ENCODE results near the gene GABARAP.
"Not testable (repeated sequence)": the region's sequence is repeated elsewhere in the genome, so short reads cannot be mapped to it uniquely, and the experiment has no call there.

The GABARAP gene

DNA sequence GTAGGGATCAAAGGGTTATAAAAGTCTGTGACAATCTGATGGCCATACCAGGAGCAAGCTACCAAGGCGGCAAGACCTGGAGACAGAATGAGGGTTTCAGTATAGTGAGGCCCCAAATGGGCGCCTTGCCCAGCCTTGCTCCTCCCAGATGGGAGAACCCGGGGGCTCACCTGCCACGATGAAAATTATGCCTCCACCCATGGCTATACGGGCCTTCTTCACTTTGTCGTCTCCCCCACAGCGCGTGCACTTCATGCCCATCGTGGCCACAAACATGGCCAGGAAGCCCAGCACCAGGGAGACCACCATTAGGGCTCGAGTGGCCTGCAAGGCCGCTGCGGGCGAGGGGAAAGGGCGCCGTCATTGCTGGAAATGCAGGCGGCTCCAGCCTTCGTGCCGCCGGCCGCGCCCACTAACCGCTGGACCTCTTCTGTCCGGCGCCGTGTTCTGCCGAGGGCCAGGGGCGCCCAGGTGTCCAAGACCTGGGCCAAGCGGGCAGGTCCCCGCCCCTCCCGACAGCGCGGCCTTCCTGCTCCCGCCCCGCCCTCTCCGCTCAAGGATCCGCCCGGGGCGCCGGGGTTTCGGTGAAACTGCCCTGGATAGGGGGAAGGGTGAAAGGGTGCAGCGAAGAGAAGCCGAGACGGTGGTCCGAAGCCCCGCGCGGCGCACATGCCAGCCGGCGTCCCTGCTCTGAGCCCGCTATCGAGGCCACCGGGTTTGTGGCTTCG lies 18.6 kb upstream of the GABARAP start:
- DNase-seq: peak; percentile 4 to 57 (median 35)

DNA sequence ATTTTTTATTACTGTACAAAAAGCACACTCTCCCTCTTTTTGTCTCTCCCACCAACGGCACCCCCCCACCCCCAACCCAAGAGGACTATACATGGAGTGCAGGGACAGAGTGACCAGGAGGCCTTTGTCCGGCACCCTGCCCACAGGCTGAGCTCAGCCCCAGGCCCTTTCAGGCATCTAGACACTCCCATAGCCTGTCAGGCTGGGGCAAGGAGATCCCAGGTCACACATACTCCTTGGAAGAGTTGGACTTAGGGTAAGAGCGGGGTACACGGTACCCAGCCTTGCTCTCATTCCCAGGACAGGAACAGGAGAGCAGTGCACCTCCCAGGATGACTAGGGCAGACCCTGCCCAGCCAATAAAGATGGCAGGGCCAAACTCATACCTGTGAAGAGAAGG lies 17.9 kb upstream of the GABARAP start:
- DNase-seq: no peak

- DNase-seq: no peak
Measured at GRCh38 chr17:7259555-7259889, 17.3 kb upstream of the GABARAP start.

DNA sequence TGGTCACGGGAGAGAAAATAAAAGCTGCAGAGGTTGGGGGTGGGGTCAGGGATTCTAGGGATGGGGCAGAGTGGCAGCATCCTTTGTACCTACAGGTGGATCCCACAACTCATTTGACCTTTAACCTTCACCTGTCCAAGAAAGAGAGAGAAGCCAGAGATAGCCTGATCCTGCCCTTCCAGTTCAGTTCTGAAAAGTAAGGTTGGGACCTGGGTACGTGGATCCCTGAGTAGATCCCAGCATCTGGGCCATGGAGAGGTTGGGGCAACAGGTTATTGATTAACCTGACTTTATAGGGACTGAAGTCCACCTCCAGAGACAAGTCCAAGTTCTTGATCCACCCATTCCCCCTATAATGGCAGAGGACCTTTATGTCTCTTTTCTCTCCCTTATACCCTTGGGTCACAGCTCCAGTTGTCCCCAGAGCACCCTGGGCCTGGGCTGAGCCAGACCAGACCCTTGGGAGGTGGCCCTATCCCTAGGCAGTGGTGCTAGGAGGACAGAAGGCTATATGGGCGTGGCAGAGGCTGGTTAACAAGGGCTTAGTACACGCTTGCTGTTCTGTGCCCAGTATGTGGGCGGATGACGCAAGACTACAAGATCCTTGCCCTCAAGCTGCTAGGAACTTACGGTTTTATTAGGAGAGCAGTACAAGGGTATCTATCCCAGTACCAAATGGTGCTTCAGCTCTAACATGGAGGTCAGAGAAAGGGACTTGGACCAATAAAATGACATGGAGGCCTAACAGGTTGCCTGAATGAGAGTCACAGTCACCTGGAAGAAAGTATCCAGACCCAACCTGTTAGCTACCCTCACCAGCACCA lies 16.7 kb upstream of the GABARAP start:
- peak in 1 of 3 experiments; percentile 0 for DNase-seq

DNA sequence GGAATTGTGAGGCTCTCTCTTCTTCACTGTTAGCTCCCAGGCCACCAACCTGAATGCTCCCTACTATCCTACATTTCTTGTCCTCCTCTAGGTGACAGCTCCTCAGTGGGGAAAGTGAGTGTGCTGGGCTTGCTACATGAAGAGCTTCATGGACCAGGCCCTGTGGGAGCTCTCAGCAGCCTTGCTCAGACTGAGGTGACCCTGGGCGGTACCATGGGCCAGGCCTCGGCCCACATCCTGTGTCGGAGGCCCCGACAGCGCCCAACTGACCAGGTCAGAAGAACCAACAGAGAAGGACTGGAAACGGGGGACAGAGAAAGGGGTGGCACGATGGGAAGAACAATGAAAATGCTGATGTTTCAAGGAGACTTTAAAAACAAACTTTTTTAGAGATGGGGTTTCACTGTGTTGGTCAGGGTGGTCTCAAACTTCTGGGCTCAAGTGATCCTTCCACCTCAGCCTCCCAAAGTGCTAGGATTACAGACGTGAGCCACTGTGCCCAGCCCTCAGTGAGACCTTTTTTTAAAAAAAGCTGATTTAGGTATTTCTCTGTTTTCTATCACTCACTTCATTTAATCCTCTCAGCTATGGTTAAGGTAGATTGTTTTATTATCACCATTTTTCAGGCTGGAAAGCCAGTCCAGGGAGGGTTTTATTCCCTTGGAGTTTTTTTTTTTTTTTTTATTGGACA lies 14.7 kb upstream of the GABARAP start:
- DNase-seq: no peak

DNA sequence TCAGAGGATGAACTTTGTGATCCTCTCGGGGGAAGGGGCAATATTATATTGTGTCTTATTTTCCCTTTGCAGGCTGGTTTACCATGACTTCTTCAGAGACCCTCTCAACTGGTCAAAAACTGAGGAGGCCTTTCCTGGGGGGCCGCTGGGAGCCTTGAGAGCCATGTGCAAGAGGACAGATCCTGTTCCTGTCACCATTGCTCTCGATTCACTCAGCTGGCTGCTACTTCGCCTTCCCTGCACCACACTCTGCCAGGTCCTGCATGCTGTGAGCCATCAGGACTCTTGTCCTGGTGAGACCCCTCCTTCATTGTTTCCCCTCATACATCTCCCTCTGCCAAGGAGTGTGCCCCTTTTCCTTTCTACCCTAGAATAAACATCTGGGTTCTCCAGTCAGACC lies 12.3 kb upstream of the GABARAP start:
- DNase-seq: no peak

GRCh38 chr17:7253082-7253481 lies 10.8 kb upstream of the GABARAP start:
- no peak for DNase-seq

GRCh38 chr17:7252176-7253043 lies 10.2 kb upstream of the GABARAP start, which contains the start of gene ELP5:
TSS of gene ELP5 (plus strand) at chr17:7252215. CDS start at chr17:7252551, 336 bp downstream.
- peak; percentile 77 to 96 (median 93) for DNase-seq

GRCh38 chr17:7251661-7252175 lies 9.5 kb upstream of the GABARAP start, which contains the start of gene CTDNEP1:
TSS of gene CTDNEP1 (minus strand) at chr17:7251734. CDS start at chr17:7251296, 438 bp downstream.
- peak; percentile 94 to 99 (median 96) for DNase-seq

GRCh38 chr17:7250695-7251627 lies 8.7 kb upstream of the GABARAP start:
- peak in 2 of 3 experiments; percentile 12 to 32 for DNase-seq

- DNase-seq: no peak
Measured at GRCh38 chr17:7249830-7250229, 7.6 kb upstream of the GABARAP start.

DNA sequence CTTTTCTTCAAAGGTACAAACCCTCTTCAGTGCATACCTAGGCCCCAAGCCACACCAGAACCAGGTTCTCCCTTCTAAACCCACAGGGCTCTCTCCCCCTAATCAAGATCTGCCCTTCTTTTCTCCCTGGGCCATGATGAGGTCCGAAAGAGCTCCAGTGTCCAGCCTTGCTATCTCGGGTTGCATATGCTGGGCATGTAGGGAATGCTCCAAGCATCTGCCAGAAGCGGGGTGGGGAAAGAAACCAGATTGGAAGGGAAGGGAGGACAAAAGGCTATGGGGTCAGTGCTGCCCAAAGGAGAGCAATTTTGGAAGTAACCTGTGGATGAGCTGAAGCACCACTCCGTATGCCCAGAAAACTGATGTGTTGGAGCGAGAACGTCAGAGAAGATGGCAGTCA lies 7.0 kb upstream of the GABARAP start:
- DNase-seq: no peak

- DNase-seq: no peak
Measured at GRCh38 chr17:7248796-7249195, 6.5 kb upstream of the GABARAP start.

- no peak for DNase-seq
Measured at GRCh38 chr17:7246779-7247178, 4.5 kb upstream of the GABARAP start.

GRCh38 chr17:7243838-7244237 lies 1.6 kb upstream of the GABARAP start:
- DNase-seq: not testable (repeated sequence)

GRCh38 chr17:7243453-7243729 lies 1.1 kb upstream of the GABARAP start:
- no peak for DNase-seq

GRCh38 chr17:7242717-7243452 lies 636 bp upstream of the GABARAP start:
- peak; percentile 90 to 95 (median 92) for DNase-seq

DNA sequence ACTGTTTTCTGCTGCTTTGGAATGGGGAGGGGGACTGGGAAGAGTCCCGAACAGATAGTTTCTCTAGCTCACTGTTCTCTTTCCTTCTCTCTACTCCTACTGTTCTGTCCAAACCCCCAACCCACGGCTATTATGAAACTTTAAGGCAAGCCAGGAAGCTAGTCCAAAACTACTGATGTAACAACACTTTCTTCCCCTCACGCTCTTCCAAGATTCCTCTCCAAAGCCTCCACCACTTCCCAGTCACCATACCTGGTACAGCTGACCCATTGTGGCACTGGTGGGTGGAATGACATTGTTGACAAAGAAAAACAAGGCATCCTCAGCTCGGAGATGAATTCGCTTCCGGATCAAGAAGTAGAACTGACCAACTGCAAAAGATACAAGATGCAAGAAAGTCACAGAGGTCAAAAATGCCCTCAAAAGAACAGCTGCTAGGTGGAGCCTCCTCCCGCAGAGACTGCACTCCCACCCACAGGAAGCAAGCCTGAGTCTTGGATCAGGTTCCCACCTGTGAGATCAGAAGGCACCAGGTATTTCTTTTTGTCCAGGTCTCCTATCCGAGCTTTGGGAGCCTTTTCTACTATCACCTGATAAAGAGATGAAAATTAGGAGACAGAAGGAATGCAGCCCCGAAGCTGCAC lies 1.0 kb downstream of the GABARAP start:
- DNase-seq: no peak

DNA sequence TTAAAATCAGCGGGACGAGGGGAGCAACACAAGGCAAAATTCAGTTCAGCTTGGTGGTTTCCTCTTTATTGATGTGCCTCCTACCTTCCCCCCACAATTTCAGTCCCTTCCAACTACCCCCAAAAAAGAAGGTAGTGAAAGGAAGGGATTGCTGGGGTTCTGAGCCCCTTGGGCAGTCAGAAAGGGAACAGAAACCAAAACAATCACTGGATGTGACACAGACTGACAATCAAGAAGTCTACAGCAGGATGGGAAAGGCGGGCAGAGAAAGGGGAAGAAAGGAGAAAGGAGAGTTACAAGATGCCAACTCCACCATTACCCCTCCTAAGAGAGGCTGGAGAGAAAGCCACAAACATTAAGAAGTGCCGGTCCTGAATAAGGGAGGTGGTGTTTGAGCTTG lies 1.9 kb downstream of the GABARAP start:
- DNase-seq: no peak
